Stimulated activated CD8-positive, alpha-beta memory T cell treated with anti-CD3 and anti-CD28 coated beads, Interleukin-15, amount 100 ng/mL, for 48 hours (primary cell): ENCODE results near the gene ELAVL2.

ENCODE experiments used
- DNase-seq, 2 donors: peaks; one replicate each; pipeline ENCODE4 v3.0.0-alpha.2; 2020; ENCODE audit warnings: low read depth in 2 of 2

The ELAVL2 gene

GRCh38 chr9:23769307-23769935, 56.6 kb downstream of the ELAVL2 start:
- DNase-seq = no peak

- no peak for DNase-seq
Measured at GRCh38 chr9:23768861-23769260, 57.2 kb downstream of the ELAVL2 start.

GRCh38 chr9:23766613-23767012, 59.4 kb downstream of the ELAVL2 start:
- no peak for DNase-seq

GRCh38 chr9:23765561-23765960, 60.5 kb downstream of the ELAVL2 start:
- no peak for DNase-seq

GRCh38 chr9:23764219-23764618, 61.8 kb downstream of the ELAVL2 start:
- no peak for DNase-seq

- DNase-seq = no peak
Measured at GRCh38 chr9:23754551-23754950, 71.5 kb downstream of the ELAVL2 start.

GRCh38 chr9:23752859-23753258, 73.2 kb downstream of the ELAVL2 start:
- DNase-seq = no peak

GRCh38 chr9:23751633-23752032, 74.4 kb downstream of the ELAVL2 start:
- no peak for DNase-seq

GRCh38 chr9:23750808-23751207, 75.2 kb downstream of the ELAVL2 start:
- DNase-seq = no peak

- no peak for DNase-seq
Measured at GRCh38 chr9:23747088-23748075, 78.7 kb downstream of the ELAVL2 start.

- no peak for DNase-seq
Measured at GRCh38 chr9:23746317-23746716, 79.7 kb downstream of the ELAVL2 start.

- no peak for DNase-seq
Measured at GRCh38 chr9:23743036-23743435, 83.0 kb downstream of the ELAVL2 start.

GRCh38 chr9:23741351-23741750, 84.7 kb downstream of the ELAVL2 start:
- no peak for DNase-seq

GRCh38 chr9:23740531-23740930, 85.5 kb downstream of the ELAVL2 start:
- DNase-seq = no peak

GRCh38 chr9:23739753-23740152, 86.3 kb downstream of the ELAVL2 start:
- no peak for DNase-seq

- no peak for DNase-seq
Measured at GRCh38 chr9:23736293-23736692, 89.7 kb downstream of the ELAVL2 start.

- DNase-seq = no peak
Measured at GRCh38 chr9:23733495-23734078, 92.5 kb downstream of the ELAVL2 start.

GRCh38 chr9:23731353-23731752, 94.7 kb downstream of the ELAVL2 start:
- no peak for DNase-seq

GRCh38 chr9:23730364-23730763, 95.7 kb downstream of the ELAVL2 start:
- DNase-seq = no peak

GRCh38 chr9:23728736-23729135, 97.3 kb downstream of the ELAVL2 start:
- no peak for DNase-seq

GRCh38 chr9:23725279-23725946, 100.6 kb downstream of the ELAVL2 start:
- DNase-seq = no peak

GRCh38 chr9:23723672-23724071, 102.4 kb downstream of the ELAVL2 start:
- DNase-seq = no peak
